GM23338 (cell line): ENCODE measurements around the gene GATAD2A.

ENCODE experiments used
- CTCF ChIP-seq, 2 experiments: fragments of 200-600 bp in 1 of 2; sonication (generic) in 1 of 2; conservative IDR thresholded peaks; 2 replicates each; pipeline versions ENCODE4 v1.5.1 to v1.6.1; 2016 to 2017; ENCODE audit warnings: antibody characterized with exemption in 2 of 2, low read depth in 2 of 2, mild to moderate bottlenecking in 2 of 2, moderate library complexity in 1 of 2
- ETS1 ChIP-seq: IDR thresholded peaks from 2 replicates; pipeline ENCODE4 v1.6.1; 2016; ENCODE audit warnings: antibody characterized with exemption
- JUNB ChIP-seq: IDR thresholded peaks from one replicate; pipeline ENCODE4 v1.6.1; 2016; ENCODE audit warnings: antibody characterized with exemption; ENCODE audit not compliant: unreplicated experiment

GRCh38 chr19:19487950-19488874 is 82.7 kb downstream of the GATAD2A start:
- TF ChIP-seq ETS1 (no peak), CTCF (conservative IDR thresholded peaks at IDR 0.05; ENCODE audit: low read depth in 2 of 2) (no peak), JUNB (no peak)
